Neutrophil (primary cell): ENCODE results near the gene MATN4.

Experiments used
- H3K27ac ChIP-seq: fragments of 200-600 bp; sonication (generic); 2 replicates; pipeline ENCODE4 v1.5.1; 2016; ENCODE audit warnings: mild to moderate bottlenecking, moderate library complexity
- H3K27me3 ChIP-seq: fragments of 200-600 bp; sonication (generic); 2 replicates; pipeline ENCODE4 v1.6.0; 2016; ENCODE audit warnings: mild to moderate bottlenecking
- H3K36me3 ChIP-seq: fragments of 200-600 bp; sonication (generic); 2 replicates; pipeline ENCODE4 v1.5.1; 2017
- H3K4me1 ChIP-seq, 2 experiments: fragments of 200-600 bp in 1 of 2; sonication (generic) in 1 of 2; 1 replicate in 1 of 2; 2 replicates in 1 of 2; pipeline versions ENCODE4 v1.5.1 to v1.6.1; 2013 to 2016; ENCODE audit warnings: low read depth in 1 of 2, low read length in 1 of 2, mild to moderate bottlenecking in 1 of 2, moderate library complexity in 1 of 2; ENCODE audit not compliant: control insufficient read depth in 1 of 2, insufficient read depth in 1 of 2
- H3K4me3 ChIP-seq, 2 experiments: fragments of 200-600 bp in 1 of 2; sonication (generic) in 1 of 2; 1 replicate in 1 of 2; 2 replicates in 1 of 2; pipeline ENCODE4 v1.5.1; 2013 to 2016; ENCODE audit warnings: low read depth in 1 of 2, low read length in 1 of 2, mild to moderate bottlenecking in 1 of 2, moderate library complexity in 1 of 2
- H3K9me3 ChIP-seq: fragments of 200-600 bp; sonication (generic); 2 replicates; pipeline ENCODE4 v1.5.1; 2016
- TF ChIP-seq, protein P1 (sequence below): fragments of 200-600 bp; sonication (generic); IDR thresholded peaks from 2 replicates; pipeline ENCODE4 v1.5.1; 2016; ENCODE audit warnings: antibody characterized with exemption

The MATN4 gene

GRCh38 chr20:45282700-45283550 lies 25.2 kb downstream of the MATN4 start:
- Histone ChIP-seq H3K36me3 (no peaks in the 10 kb centered on the region), H3K4me3 (no peak overlapping the region), H3K27ac (no peak overlapping the region), H3K27me3 (no peaks in the 10 kb centered on the region), H3K4me1 (no peaks in the 10 kb centered on the region), H3K9me3 (no peaks in the 10 kb centered on the region)
- TF ChIP-seq, protein P1, sequence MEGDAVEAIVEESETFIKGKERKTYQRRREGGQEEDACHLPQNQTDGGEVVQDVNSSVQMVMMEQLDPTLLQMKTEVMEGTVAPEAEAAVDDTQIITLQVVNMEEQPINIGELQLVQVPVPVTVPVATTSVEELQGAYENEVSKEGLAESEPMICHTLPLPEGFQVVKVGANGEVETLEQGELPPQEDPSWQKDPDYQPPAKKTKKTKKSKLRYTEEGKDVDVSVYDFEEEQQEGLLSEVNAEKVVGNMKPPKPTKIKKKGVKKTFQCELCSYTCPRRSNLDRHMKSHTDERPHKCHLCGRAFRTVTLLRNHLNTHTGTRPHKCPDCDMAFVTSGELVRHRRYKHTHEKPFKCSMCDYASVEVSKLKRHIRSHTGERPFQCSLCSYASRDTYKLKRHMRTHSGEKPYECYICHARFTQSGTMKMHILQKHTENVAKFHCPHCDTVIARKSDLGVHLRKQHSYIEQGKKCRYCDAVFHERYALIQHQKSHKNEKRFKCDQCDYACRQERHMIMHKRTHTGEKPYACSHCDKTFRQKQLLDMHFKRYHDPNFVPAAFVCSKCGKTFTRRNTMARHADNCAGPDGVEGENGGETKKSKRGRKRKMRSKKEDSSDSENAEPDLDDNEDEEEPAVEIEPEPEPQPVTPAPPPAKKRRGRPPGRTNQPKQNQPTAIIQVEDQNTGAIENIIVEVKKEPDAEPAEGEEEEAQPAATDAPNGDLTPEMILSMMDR, result no peak

DNA sequence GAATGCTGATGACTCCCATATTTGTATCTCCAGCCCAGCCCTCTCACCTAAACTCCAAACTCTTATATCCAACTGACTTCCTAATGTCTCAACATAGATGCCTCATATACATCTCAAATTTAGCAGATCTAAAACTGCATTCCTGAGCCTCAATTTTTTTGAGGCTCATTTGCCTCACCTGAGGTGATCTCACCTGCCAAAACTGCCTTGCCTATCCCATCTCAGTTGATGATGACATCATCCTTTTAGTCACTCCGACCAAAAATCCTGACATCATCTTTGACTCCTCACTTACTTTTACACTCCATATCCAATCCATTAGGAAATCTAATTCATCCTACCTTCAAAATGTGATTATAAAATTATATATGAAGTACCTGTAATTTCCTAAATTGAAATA lies 28.1 kb downstream of the MATN4 start:
- Histone ChIP-seq H3K9me3 (no peaks in the 10 kb centered on the region), H3K27ac (no peak overlapping the region), H3K4me1 (no peaks in the 10 kb centered on the region), H3K4me3 (no peak overlapping the region), H3K27me3 (no peaks in the 10 kb centered on the region), H3K36me3 (no peaks in the 10 kb centered on the region)
- TF ChIP-seq, protein P1, result no peak

DNA sequence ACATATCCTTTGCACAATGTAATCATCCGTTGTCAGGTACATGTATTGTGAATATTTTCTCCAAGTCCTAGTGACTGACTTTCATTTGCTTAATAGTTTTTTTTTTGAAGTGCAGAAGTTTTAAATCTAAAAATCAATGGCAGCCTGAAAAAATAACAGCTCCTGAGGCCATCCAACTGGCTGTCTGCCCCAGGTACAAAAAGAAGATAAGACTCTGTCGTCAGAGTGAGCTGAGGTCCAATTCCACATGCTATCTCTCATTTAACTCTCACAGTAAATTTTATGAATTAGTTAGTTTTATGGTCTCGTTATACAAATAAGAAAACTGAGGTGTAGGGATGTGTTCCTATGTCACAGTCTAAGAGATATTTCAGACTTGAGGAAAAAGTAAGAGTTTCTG lies 32.8 kb downstream of the MATN4 start:
- H3K4me3 ChIP-seq, result no peak overlapping the region
- H3K9me3 ChIP-seq, result no peaks in the 10 kb centered on the region
- H3K27ac ChIP-seq, result no peak overlapping the region
- H3K4me1 ChIP-seq, result no peaks in the 10 kb centered on the region
- no peaks in the 10 kb centered on the region for H3K27me3 ChIP-seq
- H3K36me3 ChIP-seq, result no peaks in the 10 kb centered on the region
- TF ChIP-seq, protein P1, result no peak

DNA sequence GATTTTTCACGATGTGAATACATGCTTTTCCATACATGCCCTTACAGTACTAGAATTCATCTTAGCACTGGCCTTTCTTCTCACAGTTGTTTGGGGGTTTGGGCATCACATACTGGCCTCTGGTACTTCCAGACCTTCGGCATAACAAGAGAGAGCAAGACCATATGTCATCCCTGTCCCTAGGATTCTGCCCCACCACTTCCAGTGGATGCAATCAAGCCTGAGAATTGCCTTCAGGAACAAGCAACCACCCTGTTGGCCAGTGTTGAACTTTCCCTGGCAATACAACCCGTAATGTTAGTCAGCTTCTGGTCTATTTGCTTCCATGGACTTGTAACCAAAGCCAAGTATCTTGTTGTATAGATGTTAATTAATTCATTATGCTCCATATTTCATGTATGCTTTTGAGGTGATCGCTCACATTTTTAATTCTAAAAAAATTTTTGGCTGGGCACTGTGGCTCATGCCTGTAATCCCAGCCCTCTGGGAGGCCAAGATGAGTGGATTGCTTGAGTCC lies 38.3 kb downstream of the MATN4 start:
- no peaks in the 10 kb centered on the region for H3K9me3 ChIP-seq
- no peak overlapping the region for H3K27ac ChIP-seq
- TF ChIP-seq, protein P1, result no peak
- H3K4me3 ChIP-seq, result no peak overlapping the region
- H3K4me1 ChIP-seq, result no peaks in the 10 kb centered on the region
- H3K27me3 ChIP-seq, result no peaks in the 10 kb centered on the region
- H3K36me3 ChIP-seq, result no peaks in the 10 kb centered on the region

DNA sequence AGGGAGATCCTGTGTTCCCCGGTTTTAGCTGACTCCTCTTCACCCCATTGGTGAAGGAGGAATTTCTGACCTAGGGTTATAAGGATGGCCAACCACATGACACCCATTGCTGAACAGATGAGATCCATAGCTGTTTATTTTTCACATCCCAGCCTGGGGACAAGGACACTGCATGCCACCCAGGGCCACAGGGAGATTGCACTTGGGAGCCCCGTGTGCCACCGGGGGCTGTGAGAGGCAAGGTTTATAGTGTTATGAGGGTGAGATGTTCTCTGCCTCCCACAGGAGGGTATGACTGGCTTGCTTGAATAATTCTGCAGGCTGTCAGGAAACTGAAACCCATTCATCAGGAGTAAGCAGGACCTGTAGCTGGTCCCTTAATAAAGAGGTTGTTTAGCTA lies 39.0 kb downstream of the MATN4 start:
- no peaks in the 10 kb centered on the region for H3K4me1 ChIP-seq
- no peak overlapping the region for H3K27ac ChIP-seq
- H3K9me3 ChIP-seq, result no peaks in the 10 kb centered on the region
- H3K4me3 ChIP-seq, result no peak overlapping the region
- no peaks in the 10 kb centered on the region for H3K27me3 ChIP-seq
- TF ChIP-seq, protein P1, result no peak
- H3K36me3 ChIP-seq, result no peaks in the 10 kb centered on the region
